Measurements from ENCODE around the gene NTM. TPM values are rescaled to one million over a fixed set of nuclear protein-coding genes. Genes with fewer than 3 reads are reported as not detected.

NTM gene
- total RNA-seq, 1 donor from 2014 or later = 92.1 TPM

DNA sequence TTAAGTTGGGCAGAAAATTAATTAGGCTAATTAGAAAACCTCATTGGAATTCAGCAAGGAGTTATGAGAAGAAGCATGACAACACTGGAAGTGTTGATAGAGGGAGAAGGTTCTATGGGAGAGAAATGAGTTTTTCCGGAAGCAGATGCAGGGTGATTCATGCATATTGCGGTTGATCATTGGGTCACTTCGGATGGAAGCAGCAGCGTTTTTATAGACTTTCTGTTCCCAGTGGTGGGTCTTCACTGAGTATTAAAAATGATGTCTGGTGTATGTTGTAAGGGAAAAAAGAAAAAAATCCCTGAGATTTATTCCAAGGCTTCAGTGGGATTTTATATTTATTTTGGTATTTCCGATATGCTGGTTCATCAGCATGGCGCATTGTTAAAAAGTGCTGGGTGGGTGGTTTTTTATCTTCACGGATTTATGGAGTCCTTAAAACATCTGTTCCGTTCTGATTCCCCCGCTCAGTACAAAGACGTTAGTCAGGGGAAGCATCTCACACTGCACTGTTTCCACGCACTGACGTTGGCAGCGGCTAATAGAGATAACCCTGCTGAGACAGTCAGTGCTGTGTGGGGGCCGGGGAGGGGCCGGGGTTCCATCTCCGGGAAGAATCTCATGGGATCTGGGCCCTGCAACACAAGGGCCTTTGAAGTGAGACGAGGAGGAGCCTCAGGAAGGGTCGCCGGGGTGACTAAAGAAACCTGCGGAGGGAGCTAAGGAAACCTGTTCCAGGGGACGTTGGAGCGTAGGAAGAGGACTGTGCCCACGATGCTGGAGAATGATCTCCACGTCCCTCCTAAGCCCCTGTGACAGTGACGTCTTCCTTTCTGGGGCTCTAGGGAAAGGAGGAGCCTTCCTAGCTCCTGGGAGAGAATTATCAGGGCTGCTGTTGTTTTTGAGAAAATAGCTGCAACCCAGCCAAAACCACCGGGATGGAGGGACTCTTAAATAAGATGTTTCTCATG, 390.0 kb downstream of the NTM start:
- no peaks in the 10 kb centered on the region for H3K27me3 Mint-ChIP-seq (ENCODE audit: low read depth)
- TF ChIP-seq, protein P1, sequence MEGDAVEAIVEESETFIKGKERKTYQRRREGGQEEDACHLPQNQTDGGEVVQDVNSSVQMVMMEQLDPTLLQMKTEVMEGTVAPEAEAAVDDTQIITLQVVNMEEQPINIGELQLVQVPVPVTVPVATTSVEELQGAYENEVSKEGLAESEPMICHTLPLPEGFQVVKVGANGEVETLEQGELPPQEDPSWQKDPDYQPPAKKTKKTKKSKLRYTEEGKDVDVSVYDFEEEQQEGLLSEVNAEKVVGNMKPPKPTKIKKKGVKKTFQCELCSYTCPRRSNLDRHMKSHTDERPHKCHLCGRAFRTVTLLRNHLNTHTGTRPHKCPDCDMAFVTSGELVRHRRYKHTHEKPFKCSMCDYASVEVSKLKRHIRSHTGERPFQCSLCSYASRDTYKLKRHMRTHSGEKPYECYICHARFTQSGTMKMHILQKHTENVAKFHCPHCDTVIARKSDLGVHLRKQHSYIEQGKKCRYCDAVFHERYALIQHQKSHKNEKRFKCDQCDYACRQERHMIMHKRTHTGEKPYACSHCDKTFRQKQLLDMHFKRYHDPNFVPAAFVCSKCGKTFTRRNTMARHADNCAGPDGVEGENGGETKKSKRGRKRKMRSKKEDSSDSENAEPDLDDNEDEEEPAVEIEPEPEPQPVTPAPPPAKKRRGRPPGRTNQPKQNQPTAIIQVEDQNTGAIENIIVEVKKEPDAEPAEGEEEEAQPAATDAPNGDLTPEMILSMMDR (IDR thresholded peaks at IDR 0.05) = peak; percentile 45

DNA sequence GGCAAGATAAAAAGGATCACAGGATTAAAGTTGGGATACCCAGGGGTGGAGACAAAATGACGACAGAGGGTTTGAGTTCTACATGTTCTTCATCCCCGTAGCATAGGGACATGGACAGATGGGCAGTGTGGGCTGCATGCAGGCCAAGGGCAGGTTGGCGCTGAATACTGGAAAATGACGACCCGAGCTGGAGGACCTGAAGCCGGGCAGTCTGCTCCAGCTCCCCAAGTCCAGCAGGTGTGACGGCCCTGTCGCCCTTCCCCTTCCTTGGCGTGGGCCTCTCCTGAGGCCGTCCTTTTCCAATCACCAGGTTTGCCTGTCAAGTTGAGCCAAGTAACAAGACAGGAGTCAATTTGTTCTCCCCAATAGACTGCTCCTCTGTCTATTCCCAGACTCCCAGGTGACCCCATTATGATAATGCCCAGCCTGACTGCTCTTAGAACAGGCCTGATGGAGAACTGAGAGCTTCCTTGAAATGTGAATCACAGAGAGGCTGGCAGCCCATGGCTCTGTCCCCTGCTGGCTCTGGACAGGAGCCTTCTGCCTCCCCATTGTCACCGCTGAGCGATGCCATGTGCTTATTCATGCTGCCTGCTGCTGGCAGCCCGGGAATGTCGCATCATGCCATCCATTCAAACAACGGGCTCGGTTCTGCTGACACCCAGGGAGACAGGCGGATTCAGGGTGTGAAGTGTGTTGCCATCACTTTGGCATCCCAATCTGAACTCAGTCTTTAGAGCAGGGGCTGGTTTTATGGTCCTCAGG, 392.1 kb downstream of the NTM start:
- TF ChIP-seq, protein P1 (IDR thresholded peaks at IDR 0.05) = no peak
- Mint-ChIP-seq H3K9me3 (ENCODE audit: low read depth) (no peaks in the 10 kb centered on the region), H3K36me3 (ENCODE audit: low read depth) (no peaks in the 10 kb centered on the region), H3K4me3 (ENCODE audit: unreplicated experiment) (no peak overlapping the region), H3K4me1 (ENCODE audit: low read depth) (peaks cover 24% of the 10 kb centered on the region), H3K27me3 (ENCODE audit: low read depth) (peaks cover under 1% of the 10 kb centered on the region), H3K27ac (ENCODE audit: unreplicated experiment) (peak overlapping the region; percentile 60)
- DNase-seq (ENCODE audit: low spot score) = no peak

More for the DNA sequence above, 390.0 kb downstream of the NTM start:
- H3K27ac Mint-ChIP-seq (ENCODE audit: unreplicated experiment) = peak overlapping the region; percentile 70
- H3K4me1 Mint-ChIP-seq (ENCODE audit: low read depth) = peaks cover 39% of the 10 kb centered on the region
- H3K9me3 Mint-ChIP-seq (ENCODE audit: low read depth) = no peaks in the 10 kb centered on the region
- H3K4me3 Mint-ChIP-seq (ENCODE audit: unreplicated experiment) = peak overlapping the region; percentile 22
- DNase-seq (ENCODE audit: low spot score) = no peak
- no peaks in the 10 kb centered on the region for H3K36me3 Mint-ChIP-seq (ENCODE audit: low read depth)

DNA sequence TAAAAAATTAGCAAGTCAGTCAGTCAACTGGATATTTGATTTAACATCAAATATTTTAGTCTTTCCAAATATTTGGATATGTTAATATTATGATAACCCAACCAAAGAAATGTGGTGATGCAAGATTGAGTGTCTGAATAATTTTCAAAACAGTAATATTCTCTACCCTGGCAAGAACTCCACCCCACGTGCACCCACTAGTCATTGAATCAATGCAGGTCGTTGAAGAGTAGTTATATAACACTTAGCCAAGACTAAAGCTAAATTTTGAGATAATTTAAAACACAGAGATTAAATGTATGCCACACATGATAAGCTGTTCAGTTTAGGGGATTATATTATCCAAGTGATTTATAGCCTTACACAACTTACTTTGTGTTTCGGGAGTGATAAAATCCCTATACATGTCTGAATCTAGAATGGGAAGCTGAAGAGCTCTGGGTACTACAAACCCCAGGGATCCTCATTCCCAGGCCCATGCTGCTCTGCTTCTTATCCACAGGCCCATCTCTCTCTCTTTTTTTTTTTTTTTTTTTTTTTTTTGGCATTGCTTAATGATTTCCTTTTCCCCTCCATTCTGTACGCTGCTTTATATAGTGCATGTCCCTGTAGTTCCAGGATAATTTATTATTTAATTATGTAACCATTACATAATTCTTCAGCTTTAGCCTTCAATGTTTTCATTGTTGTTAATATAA, 392.9 kb downstream of the NTM start:
- Mint-ChIP-seq H3K27me3 (ENCODE audit: low read depth) (peaks cover 2% of the 10 kb centered on the region), H3K4me3 (ENCODE audit: unreplicated experiment) (no peak overlapping the region), H3K27ac (ENCODE audit: unreplicated experiment) (peak overlapping the region; percentile 27), H3K4me1 (ENCODE audit: low read depth) (peaks cover 26% of the 10 kb centered on the region), H3K9me3 (ENCODE audit: low read depth) (no peaks in the 10 kb centered on the region), H3K36me3 (ENCODE audit: low read depth) (no peaks in the 10 kb centered on the region)
- TF ChIP-seq, protein P1 (IDR thresholded peaks at IDR 0.05) = no peak
- no peak for DNase-seq (ENCODE audit: low spot score)

DNA sequence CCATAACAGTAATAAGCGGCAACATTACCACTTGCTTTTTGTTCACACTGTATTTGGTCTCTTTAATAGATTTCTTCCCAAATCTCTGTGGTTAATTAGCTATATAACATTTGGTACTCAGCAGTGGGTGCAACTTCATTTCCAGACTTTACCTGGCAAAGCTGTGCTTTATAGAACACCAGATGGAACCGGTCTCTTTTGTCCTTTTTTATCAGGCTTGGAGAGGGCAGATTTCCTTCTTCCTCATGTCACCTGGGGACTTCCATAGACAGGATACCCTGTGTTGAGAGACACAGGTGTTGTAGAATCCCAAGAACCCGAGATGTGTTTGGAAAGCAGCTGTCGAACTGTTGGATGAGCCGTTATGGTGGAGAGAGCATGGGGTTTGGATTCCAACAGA, 393.7 kb downstream of the NTM start:
- no peaks in the 10 kb centered on the region for H3K9me3 Mint-ChIP-seq (ENCODE audit: low read depth)
- H3K4me3 Mint-ChIP-seq (ENCODE audit: unreplicated experiment) = no peak overlapping the region
- H3K4me1 Mint-ChIP-seq (ENCODE audit: low read depth) = peaks cover 26% of the 10 kb centered on the region
- DNase-seq (ENCODE audit: low spot score) = no peak
- TF ChIP-seq, protein P1 (IDR thresholded peaks at IDR 0.05) = no peak
- no peaks in the 10 kb centered on the region for H3K36me3 Mint-ChIP-seq (ENCODE audit: low read depth)
- H3K27me3 Mint-ChIP-seq (ENCODE audit: low read depth) = peaks cover 2% of the 10 kb centered on the region
- H3K27ac Mint-ChIP-seq (ENCODE audit: unreplicated experiment) = no peak overlapping the region

DNA sequence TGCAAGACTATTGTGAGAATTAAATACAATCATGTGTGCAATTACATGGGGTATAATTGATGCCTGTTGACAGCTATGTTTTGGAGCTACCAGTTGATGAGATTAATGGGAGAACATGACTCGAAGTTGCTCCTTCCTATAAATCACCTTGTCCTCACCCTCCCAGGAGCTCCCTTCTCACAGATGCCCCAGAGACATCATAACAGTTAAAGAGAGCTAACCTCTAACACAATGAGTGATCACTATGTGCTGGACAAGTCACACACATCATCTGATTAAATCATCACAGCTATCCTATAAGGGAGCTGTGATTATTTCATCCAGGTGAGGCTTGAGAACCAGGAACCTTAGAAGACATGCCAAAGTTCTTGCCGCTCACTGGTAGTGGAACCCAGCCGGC, 394.2 kb downstream of the NTM start:
- Mint-ChIP-seq H3K27me3 (ENCODE audit: low read depth) (peaks cover 2% of the 10 kb centered on the region), H3K9me3 (ENCODE audit: low read depth) (no peaks in the 10 kb centered on the region), H3K4me1 (ENCODE audit: low read depth) (peaks cover 26% of the 10 kb centered on the region), H3K36me3 (ENCODE audit: low read depth) (no peaks in the 10 kb centered on the region), H3K4me3 (ENCODE audit: unreplicated experiment) (no peak overlapping the region), H3K27ac (ENCODE audit: unreplicated experiment) (no peak overlapping the region)
- TF ChIP-seq, protein P1 (IDR thresholded peaks at IDR 0.05) = no peak
- no peak for DNase-seq (ENCODE audit: low spot score)
